Measurements from ENCODE around the gene POMT1.

GRCh38 chr9:131523086-131523388 is 20.3 kb downstream of the POMT1 start:
- TF ChIP-seq POLR2AphosphoS5 (IDR thresholded peaks at IDR 0.05) = no peak
- no peak for TF ChIP-seq CTCF (IDR thresholded peaks at IDR 0.05)
